ENCODE data around the gene BBIP1.

BBIP1 gene

DNA sequence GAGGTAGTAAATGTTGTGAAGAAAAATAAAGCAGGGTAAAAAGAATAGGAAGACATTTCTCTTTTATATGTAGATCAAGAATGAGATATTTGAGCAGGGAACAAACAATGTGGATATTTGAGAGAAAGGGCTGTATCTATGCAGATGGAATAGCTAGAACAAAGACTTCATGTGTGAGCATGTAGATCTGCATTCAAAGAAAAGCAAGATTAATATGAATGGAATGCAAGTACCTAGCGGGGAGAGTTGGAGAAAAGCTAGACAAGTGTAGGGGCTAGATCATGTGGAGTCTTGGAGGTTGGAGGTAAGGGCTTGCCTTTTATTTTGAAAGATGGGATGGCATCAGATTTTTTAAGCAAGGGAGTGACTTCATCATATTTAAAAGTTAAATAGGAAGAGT is 27.5 kb upstream of the BBIP1 start:
- Histone ChIP-seq H3K9me3 (ENCODE audit: low read length) (peaks cover 16% of the 10 kb centered on the region), H3K36me3 (ENCODE audit: insufficient read depth, low read length) (peaks cover 31% of the 10 kb centered on the region)

DNA sequence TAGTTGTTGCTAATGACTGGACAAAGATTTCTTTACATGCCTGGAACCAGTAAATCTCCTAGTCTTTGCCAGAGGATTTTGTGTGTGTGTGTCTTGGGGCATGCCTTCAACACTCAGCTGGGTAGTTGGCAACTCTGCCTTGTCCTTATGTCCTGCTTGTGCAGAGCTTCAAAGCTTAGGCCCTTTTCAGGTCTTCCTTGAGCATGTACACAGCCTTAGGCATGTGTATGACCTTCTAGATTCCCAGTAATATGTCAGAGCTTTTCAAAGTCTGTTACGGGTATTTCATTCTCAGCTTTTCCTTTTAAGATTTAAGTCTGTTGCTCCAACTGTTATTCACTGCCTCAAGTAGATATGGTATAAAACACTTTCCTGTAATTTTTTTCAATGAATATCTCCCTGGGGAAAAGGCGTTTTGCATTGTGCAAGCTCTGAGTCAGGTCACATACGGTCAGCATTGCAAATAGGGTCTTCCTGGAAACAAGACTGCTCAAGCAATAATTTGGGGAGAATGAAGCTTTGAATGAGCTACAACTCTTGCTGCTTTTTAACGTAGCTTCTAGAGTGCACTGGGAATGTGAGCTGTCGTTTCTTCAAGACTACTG is 25.9 kb upstream of the BBIP1 start:
- Histone ChIP-seq H3K4me1 (ENCODE audit: insufficient read depth, low read length) (peaks cover 13% of the 10 kb centered on the region), H2AFZ (ENCODE audit: low read depth, low read length) (no peak overlapping the region), H3K36me3 (ENCODE audit: insufficient read depth, low read length) (peaks cover 33% of the 10 kb centered on the region), H3K4me3 (ENCODE audit: low read length) (no peak overlapping the region), H3K27me3 (ENCODE audit: insufficient read depth, low read length) (no peaks in the 10 kb centered on the region), H3K9me3 (ENCODE audit: low read length) (peaks cover 16% of the 10 kb centered on the region)

More for the DNA sequence above, 27.5 kb upstream of the BBIP1 start:
- Histone ChIP-seq H3K27me3 (ENCODE audit: insufficient read depth, low read length) (no peaks in the 10 kb centered on the region), H3K4me3 (ENCODE audit: low read length) (no peak overlapping the region), H3K4me1 (ENCODE audit: insufficient read depth, low read length) (peaks cover 13% of the 10 kb centered on the region), H2AFZ (ENCODE audit: low read depth, low read length) (no peak overlapping the region)

- H3K4me3 ChIP-seq (ENCODE audit: low read length), result no peak overlapping the region
- no peak overlapping the region for H2AFZ ChIP-seq (ENCODE audit: low read depth, low read length)
- peaks cover 26% of the 10 kb centered on the region for H3K36me3 ChIP-seq (ENCODE audit: insufficient read depth, low read length)
- H3K27me3 ChIP-seq (ENCODE audit: insufficient read depth, low read length), result no peaks in the 10 kb centered on the region
- H3K4me1 ChIP-seq (ENCODE audit: insufficient read depth, low read length), result no peaks in the 10 kb centered on the region
- H3K9me3 ChIP-seq (ENCODE audit: low read length), result peaks cover 6% of the 10 kb centered on the region
These were observed 20.4 kb upstream of the BBIP1 start for GRCh38 chr10:110939419-110939818.

- H3K27me3 ChIP-seq (ENCODE audit: insufficient read depth, low read length), result no peaks in the 10 kb centered on the region
- peaks cover 3% of the 10 kb centered on the region for H3K9me3 ChIP-seq (ENCODE audit: low read length)
- no peaks in the 10 kb centered on the region for H3K4me1 ChIP-seq (ENCODE audit: insufficient read depth, low read length)
- peaks cover 9% of the 10 kb centered on the region for H3K36me3 ChIP-seq (ENCODE audit: insufficient read depth, low read length)
- H3K4me3 ChIP-seq (ENCODE audit: low read length), result no peak overlapping the region
- H2AFZ ChIP-seq (ENCODE audit: low read depth, low read length), result no peak overlapping the region
These were observed 17.8 kb upstream of the BBIP1 start for GRCh38 chr10:110936757-110937156.

GRCh38 chr10:110932505-110933180 is 13.7 kb upstream of the BBIP1 start:
- Histone ChIP-seq H2AFZ (ENCODE audit: low read depth, low read length) (no peak overlapping the region), H3K36me3 (ENCODE audit: insufficient read depth, low read length) (peaks cover 5% of the 10 kb centered on the region), H3K9me3 (ENCODE audit: low read length) (no peaks in the 10 kb centered on the region), H3K4me3 (ENCODE audit: low read length) (no peak overlapping the region), H3K4me1 (ENCODE audit: insufficient read depth, low read length) (no peaks in the 10 kb centered on the region), H3K27me3 (ENCODE audit: insufficient read depth, low read length) (no peaks in the 10 kb centered on the region)

DNA sequence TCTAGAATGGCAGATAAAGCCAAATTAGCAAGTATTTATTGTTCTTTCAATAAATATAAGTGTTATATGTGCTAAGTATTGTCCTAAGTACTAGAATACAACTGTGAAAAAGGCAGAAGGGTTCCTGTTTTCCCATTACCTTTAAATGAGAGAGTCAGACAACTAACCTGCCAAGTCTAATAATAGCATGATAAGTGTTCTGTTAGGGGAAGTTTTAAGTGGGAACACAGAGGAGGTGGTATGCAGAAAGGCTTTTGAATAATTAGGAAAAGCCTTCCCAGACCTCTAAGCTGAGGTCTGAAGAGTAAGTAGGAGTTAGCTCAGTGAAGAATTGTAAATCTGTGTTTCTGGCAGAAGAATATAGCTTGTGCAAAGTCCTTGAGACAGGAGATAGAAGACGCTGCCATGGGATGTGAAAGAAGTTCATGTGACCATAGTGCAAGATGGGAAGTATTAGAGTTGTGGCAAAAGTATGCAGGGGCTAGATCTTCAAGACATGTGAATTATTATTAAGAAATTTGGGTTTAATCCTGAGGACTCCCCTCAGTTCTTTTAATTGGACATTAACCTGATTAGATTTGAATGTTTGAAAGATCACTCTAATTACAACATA is 12.9 kb upstream of the BBIP1 start:
- Histone ChIP-seq H2AFZ (ENCODE audit: low read depth, low read length) (no peak overlapping the region), H3K27me3 (ENCODE audit: insufficient read depth, low read length) (no peaks in the 10 kb centered on the region), H3K4me3 (ENCODE audit: low read length) (no peak overlapping the region), H3K9me3 (ENCODE audit: low read length) (no peaks in the 10 kb centered on the region), H3K4me1 (ENCODE audit: insufficient read depth, low read length) (no peaks in the 10 kb centered on the region), H3K36me3 (ENCODE audit: insufficient read depth, low read length) (peaks cover 2% of the 10 kb centered on the region)

GRCh38 chr10:110927461-110927860 is 8.5 kb upstream of the BBIP1 start:
- Histone ChIP-seq H2AFZ (ENCODE audit: low read depth, low read length) (no peak overlapping the region), H3K36me3 (ENCODE audit: insufficient read depth, low read length) (peaks cover 2% of the 10 kb centered on the region), H3K27me3 (ENCODE audit: insufficient read depth, low read length) (no peaks in the 10 kb centered on the region), H3K4me3 (ENCODE audit: low read length) (no peak overlapping the region), H3K9me3 (ENCODE audit: low read length) (no peaks in the 10 kb centered on the region), H3K4me1 (ENCODE audit: insufficient read depth, low read length) (peaks cover 3% of the 10 kb centered on the region)

DNA sequence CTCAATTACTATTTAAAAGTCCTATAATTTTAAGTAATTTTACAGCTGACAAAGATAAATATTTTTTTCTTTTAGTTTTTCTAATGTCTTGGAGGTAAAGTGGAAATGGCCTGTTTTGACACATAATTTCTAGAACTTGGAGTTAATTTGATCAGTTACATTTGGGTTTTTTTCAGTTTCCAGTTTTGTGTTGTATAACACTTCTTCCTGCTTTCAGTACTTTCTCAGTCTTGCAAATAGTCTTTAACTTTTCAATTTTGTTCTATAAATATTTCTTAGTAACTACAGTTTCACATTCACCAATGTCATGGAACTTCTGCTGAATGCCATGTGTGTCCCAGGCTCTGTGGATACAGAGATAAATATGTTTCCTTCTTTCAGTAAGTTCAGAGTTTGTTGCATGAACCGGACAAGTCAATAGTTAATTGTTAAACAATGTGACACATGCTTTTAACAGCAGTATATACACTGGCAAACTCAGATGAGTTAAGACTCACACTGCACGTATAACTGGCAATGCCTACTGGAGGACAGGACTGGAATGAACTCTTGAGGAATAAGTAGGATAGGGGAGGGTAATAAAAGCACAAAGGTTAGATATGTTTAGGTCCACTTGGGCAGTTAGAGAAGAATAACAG is 5.0 kb upstream of the BBIP1 start:
- Histone ChIP-seq H3K9me3 (ENCODE audit: low read length) (no peaks in the 10 kb centered on the region), H3K27me3 (ENCODE audit: insufficient read depth, low read length) (no peaks in the 10 kb centered on the region), H3K4me3 (ENCODE audit: low read length) (no peak overlapping the region), H3K4me1 (ENCODE audit: insufficient read depth, low read length) (peaks cover 15% of the 10 kb centered on the region), H3K36me3 (ENCODE audit: insufficient read depth, low read length) (peaks cover 2% of the 10 kb centered on the region), H2AFZ (ENCODE audit: low read depth, low read length) (no peak overlapping the region)

DNA sequence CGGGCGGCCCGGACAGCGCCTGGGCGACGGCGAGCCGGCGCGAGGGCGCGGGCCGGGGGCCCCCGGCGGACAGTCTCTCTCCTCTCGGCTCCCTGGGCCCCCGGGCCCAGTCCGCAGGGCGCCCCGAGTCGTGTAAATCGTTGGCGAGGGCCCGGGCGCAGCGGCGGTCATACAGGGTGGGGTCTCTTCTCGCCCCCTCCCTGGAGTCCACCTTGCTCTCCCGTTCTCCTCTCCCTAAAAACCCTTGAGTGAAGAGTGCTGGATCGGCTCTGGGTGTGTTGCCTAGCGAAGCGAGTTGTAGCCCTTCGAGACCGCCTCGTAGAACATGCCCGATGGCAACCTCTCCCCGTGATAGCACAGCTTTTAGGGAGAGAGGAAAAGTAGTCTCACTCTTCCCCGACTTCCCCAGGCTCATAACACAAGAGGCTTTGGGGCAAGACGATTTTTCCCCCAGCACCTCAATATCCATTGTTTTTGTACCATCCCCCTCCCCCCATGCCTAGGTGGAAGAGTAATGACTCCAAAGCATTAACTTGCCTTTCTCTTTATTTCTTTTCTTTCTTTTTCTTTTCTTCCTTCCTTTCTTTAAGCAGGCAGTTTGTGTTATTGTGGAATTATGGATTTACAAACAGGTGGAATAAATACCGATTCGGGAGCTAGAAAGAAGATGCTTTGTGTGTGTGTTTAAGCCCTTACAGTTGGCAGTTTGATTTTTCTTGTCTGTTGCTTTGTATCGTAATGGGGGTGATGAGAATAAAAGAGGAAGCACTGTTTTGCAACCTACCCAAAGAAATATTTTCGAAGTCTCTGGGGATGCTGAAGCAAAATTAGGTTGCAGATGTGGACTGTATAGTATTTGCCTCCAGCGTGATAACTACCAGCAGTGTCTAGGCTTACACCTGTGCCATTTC is 1.2 kb upstream of the BBIP1 start:
- peaks cover 2% of the 10 kb centered on the region for H3K36me3 ChIP-seq (ENCODE audit: insufficient read depth, low read length)
- H2AFZ ChIP-seq (ENCODE audit: low read depth, low read length), result no peak overlapping the region
- peaks cover 39% of the 10 kb centered on the region for H3K4me1 ChIP-seq (ENCODE audit: insufficient read depth, low read length)
- H3K27me3 ChIP-seq (ENCODE audit: insufficient read depth, low read length), result no peaks in the 10 kb centered on the region
- H3K4me3 ChIP-seq (ENCODE audit: low read length), result peak overlapping the region; percentile 84
- H3K9me3 ChIP-seq (ENCODE audit: low read length), result no peaks in the 10 kb centered on the region

GRCh38 chr10:110919349-110919931 is 460 bp upstream of the BBIP1 start, which contains the start of gene SHOC2:
SHOC2 (plus strand) TSS chr10:110919604; CDS start chr10:110964359, 44,755 bp downstream.
- Histone ChIP-seq H3K27me3 (ENCODE audit: insufficient read depth, low read length) (no peaks in the 10 kb centered on the region), H3K4me1 (ENCODE audit: insufficient read depth, low read length) (peaks cover 39% of the 10 kb centered on the region), H3K9me3 (ENCODE audit: low read length) (no peaks in the 10 kb centered on the region), H2AFZ (ENCODE audit: low read depth, low read length) (peak within 1 kb of the TSS; percentile 82), H3K4me3 (ENCODE audit: low read length) (peak within 1 kb of the TSS; percentile 84), H3K36me3 (ENCODE audit: insufficient read depth, low read length) (peaks cover 2% of the 10 kb centered on the region)

DNA sequence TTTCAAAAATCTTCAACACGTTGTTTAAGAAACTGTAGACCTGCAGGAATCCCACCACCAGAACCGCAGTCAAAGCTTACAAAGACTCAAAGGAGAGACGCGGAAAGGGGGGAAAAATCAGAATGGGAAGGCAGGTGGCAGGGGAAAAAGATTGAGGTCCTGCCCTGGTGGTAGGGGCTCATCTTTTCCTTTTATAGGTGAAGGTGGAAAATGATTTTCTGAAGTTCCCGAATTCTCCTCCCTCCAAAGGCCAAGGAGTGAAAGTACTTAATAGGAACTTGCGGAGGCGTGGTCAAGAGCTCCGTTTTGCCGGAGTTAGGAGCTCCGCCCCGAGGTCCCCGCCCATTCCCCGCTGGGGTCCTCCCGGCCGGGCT is 724 bp downstream of the BBIP1 start:
- H3K4me3 ChIP-seq (ENCODE audit: low read length), result peak overlapping the region; percentile 72
- H3K9me3 ChIP-seq (ENCODE audit: low read length), result no peaks in the 10 kb centered on the region
- peaks cover 39% of the 10 kb centered on the region for H3K4me1 ChIP-seq (ENCODE audit: insufficient read depth, low read length)
- H3K36me3 ChIP-seq (ENCODE audit: insufficient read depth, low read length), result no peaks in the 10 kb centered on the region
- peak overlapping the region; percentile 82 for H2AFZ ChIP-seq (ENCODE audit: low read depth, low read length)
- H3K27me3 ChIP-seq (ENCODE audit: insufficient read depth, low read length), result no peaks in the 10 kb centered on the region

GRCh38 chr10:110916554-110917346 is 2.2 kb downstream of the BBIP1 start:
- H3K4me1 ChIP-seq (ENCODE audit: insufficient read depth, low read length), result peaks cover 30% of the 10 kb centered on the region
- H3K27me3 ChIP-seq (ENCODE audit: insufficient read depth, low read length), result no peaks in the 10 kb centered on the region
- no peaks in the 10 kb centered on the region for H3K9me3 ChIP-seq (ENCODE audit: low read length)
- no peaks in the 10 kb centered on the region for H3K36me3 ChIP-seq (ENCODE audit: insufficient read depth, low read length)
- no peak overlapping the region for H3K4me3 ChIP-seq (ENCODE audit: low read length)
- no peak overlapping the region for H2AFZ ChIP-seq (ENCODE audit: low read depth, low read length)
